PC-3 (cell line): ENCODE results near the gene NANOGP8. TPM values are rescaled to one million over a fixed set of nuclear protein-coding genes. Genes with fewer than 3 reads are reported as not detected.

Experiments used
- ATAC-seq: fragments of 200-7000 bp; cut with Tn5 transposase; 2 replicates; pipeline ENCODE4 v1.9.1; 2020; ENCODE audit warnings: mild to moderate bottlenecking, moderate library complexity
- BruUV-seq: library from RNA; stranded (reverse); fragments of 400-500 nt; replicated peaks from 2 replicates; lab custom pipeline; 2021; lab: Mats Ljungman, UMichigan
- CTCF ChIA-PET: fragments of 300-600 bp; sonication (Branson Sonifier 250); formaldehyde crosslinking; loops from one replicate; lab custom pipeline; 2022; ENCODE audit warnings: antibody characterized with exemption; lab: Charles Lee
- POLR2A ChIA-PET: fragments of 300-600 bp; sonication (Branson Sonifier 250); formaldehyde crosslinking; loops from one replicate; lab custom pipeline; 2022; ENCODE audit warnings: antibody characterized with exemption; ENCODE audit not compliant: unreplicated experiment; lab: Charles Lee
- DNase-seq: peaks from one replicate; pipeline ENCODE4 v3.0.0-alpha.2; 2015
- H2AFZ ChIP-seq: fragments of 300-600 bp; sonication (generic); 2 replicates; pipeline ENCODE4 v1.6.0; 2016; ENCODE audit warnings: antibody characterized with exemption, low read length
- H3F3A ChIP-seq: fragments of 300-600 bp; sonication (generic); one replicate; pipeline ENCODE4 v1.6.0; 2017; ENCODE audit warnings: antibody characterized with exemption, low read length, control low read depth, mild to moderate bottlenecking; ENCODE audit not compliant: unreplicated experiment
- H3K27ac ChIP-seq: fragments of 300-600 bp; sonication (generic); 2 replicates; pipeline ENCODE4 v1.5.1; 2016; ENCODE audit warnings: mild to moderate bottlenecking, low read length
- H3K27me3 ChIP-seq: fragments of 300-600 bp; sonication (generic); 2 replicates; pipeline ENCODE4 v1.6.1; 2016; ENCODE audit warnings: low read length, mixed read lengths
- H3K36me3 ChIP-seq: fragments of 300-600 bp; sonication (generic); 2 replicates; pipeline ENCODE4 v1.6.1; 2016; ENCODE audit warnings: low read depth, mixed run types, low read length, mixed read lengths
- H3K4me1 ChIP-seq: fragments of 300-600 bp; sonication (generic); 2 replicates; pipeline ENCODE4 v1.5.1; 2016; ENCODE audit warnings: low read length; ENCODE audit not compliant: insufficient read depth
- H3K4me2 ChIP-seq: fragments of 300-600 bp; sonication (generic); 2 replicates; pipeline ENCODE4 v1.6.0; 2016; ENCODE audit warnings: low read length
- H3K4me3 ChIP-seq: fragments of 300-600 bp; sonication (generic); 2 replicates; pipeline ENCODE4 v1.5.1; 2016; ENCODE audit warnings: mild to moderate bottlenecking, low read length, mixed read lengths
- H3K79me2 ChIP-seq: fragments of 300-600 bp; sonication (generic); 2 replicates; pipeline ENCODE4 v1.6.1; 2017; ENCODE audit warnings: low read length, mixed read lengths
- H3K9ac ChIP-seq: fragments of 300-600 bp; sonication (generic); 2 replicates; pipeline ENCODE4 v1.6.0; 2016; ENCODE audit warnings: mild to moderate bottlenecking, low read length
- H3K9me2 ChIP-seq: fragments of 300-600 bp; sonication (generic); replicated peaks from 2 replicates; pipeline ENCODE4 v1.6.1; 2016; ENCODE audit warnings: mixed run types, low read length, mixed read lengths
- H3K9me3 ChIP-seq: fragments of 300-600 bp; sonication (generic); 2 replicates; pipeline ENCODE4 v1.6.1; 2016; ENCODE audit warnings: low read length, mixed read lengths
- H4K20me1 ChIP-seq: fragments of 300-600 bp; sonication (generic); 2 replicates; pipeline ENCODE4 v1.6.1; 2016; ENCODE audit warnings: low read length, mixed read lengths
- EZH2 ChIP-seq: fragments of 300-600 bp; sonication (generic); IDR thresholded peaks from one replicate; pipeline ENCODE4 v1.6.1; 2017; ENCODE audit warnings: antibody characterized with exemption, mild to moderate bottlenecking, low read length; ENCODE audit not compliant: unreplicated experiment
- EZH2phosphoT487 ChIP-seq: fragments of 300-600 bp; sonication (generic); IDR thresholded peaks from 2 replicates; pipeline ENCODE4 v1.6.1; 2018; ENCODE audit warnings: mild to moderate bottlenecking, antibody characterized with exemption, low read length, borderline replicate concordance
- intact Hi-C: fragments of 100-400 bp; cut with micrococcal nuclease; formaldehyde crosslinking; loops from 2 replicates; pipeline ENCODE4 v1.9.0; 2023
- total RNA-seq: library from RNA; depleted of rRNA; stranded (reverse); fragments of >200 nt; gene quantifications from 2 replicates; pipeline ENCODE4 v1.2.3, GENCODE V29; 2014
- TF ChIP-seq, protein P1 (sequence below): fragments of 300-600 bp; sonication (generic); conservative IDR thresholded peaks from 2 replicates; pipeline ENCODE4 v1.5.1; 2017; ENCODE audit warnings: antibody characterized with exemption, low read depth, mild to moderate bottlenecking, low read length

NANOGP8 gene
- total RNA-seq, 1 experiment from 2014 or later = not detected

DNA sequence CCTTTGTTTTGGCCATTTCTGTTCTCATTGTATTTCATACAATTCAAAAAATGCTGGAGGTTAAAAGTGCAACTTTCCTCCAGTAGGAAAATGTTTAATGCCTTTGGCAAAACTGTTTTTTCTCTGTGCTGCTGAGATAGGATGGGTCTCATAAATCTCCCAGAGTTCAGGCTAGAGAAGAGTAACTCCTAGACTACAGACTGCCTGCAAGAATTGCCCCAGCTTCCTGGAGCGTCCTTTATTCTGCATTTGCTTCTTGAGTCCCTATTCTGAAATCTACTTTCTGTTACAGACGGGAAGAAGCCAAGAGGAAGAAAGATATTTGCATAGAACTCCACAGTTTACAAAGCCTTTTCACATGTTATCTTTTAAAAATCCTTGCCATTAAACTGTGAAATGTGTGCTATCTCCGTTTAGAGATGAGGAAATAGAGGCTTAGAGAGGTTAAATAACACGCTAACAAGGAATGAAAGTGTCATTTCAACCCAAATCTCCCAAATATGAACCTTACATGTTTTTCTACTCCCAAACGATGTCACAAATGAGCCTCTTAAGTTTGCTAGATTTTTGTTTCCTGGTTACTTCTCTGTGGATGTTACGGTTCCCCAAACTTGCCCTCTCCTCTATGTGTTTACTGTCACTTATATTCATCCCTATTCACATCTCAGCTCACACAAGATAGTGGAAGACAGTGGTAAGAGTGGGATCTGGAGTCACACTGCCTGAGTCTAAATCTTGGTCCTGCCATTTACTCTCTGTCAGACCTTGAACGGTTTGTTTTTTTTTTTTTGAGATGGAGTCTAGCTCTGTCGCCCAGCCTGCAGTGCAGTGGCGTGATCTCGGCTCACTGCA is 17.4 kb downstream of the NANOGP8 start:
- BruUV-seq = no TSS peak
- H3K4me3 ChIP-seq = no peak overlapping the region
- TF ChIP-seq EZH2phosphoT487 (no peak), EZH2 (no peak)
- TF ChIP-seq, protein P1, sequence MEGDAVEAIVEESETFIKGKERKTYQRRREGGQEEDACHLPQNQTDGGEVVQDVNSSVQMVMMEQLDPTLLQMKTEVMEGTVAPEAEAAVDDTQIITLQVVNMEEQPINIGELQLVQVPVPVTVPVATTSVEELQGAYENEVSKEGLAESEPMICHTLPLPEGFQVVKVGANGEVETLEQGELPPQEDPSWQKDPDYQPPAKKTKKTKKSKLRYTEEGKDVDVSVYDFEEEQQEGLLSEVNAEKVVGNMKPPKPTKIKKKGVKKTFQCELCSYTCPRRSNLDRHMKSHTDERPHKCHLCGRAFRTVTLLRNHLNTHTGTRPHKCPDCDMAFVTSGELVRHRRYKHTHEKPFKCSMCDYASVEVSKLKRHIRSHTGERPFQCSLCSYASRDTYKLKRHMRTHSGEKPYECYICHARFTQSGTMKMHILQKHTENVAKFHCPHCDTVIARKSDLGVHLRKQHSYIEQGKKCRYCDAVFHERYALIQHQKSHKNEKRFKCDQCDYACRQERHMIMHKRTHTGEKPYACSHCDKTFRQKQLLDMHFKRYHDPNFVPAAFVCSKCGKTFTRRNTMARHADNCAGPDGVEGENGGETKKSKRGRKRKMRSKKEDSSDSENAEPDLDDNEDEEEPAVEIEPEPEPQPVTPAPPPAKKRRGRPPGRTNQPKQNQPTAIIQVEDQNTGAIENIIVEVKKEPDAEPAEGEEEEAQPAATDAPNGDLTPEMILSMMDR = no peak
- H3F3A ChIP-seq = no peaks in the 10 kb centered on the region
- H3K36me3 ChIP-seq = no peaks in the 10 kb centered on the region
- no peak for ATAC-seq
- peak overlapping the region; percentile 56 for H2AFZ ChIP-seq
- peak overlapping the region; percentile 8; the same call in 1 of the 2 replicates for H3K4me2 ChIP-seq
- H3K27me3 ChIP-seq = no peaks in the 10 kb centered on the region
- no peaks in the 10 kb centered on the region for H3K79me2 ChIP-seq
- H3K27ac ChIP-seq = no peak overlapping the region
- intact Hi-C loops = no loop called here
- no peak overlapping the region for H3K9ac ChIP-seq
- H3K9me2 ChIP-seq = no peaks in the 10 kb centered on the region
- H4K20me1 ChIP-seq = no peaks in the 10 kb centered on the region
- ChIA-PET POLR2A (no interaction called here), CTCF (no interaction called here)
- H3K9me3 ChIP-seq = no peaks in the 10 kb centered on the region
- no peak for DNase-seq
- H3K4me1 ChIP-seq = no peaks in the 10 kb centered on the region

DNA sequence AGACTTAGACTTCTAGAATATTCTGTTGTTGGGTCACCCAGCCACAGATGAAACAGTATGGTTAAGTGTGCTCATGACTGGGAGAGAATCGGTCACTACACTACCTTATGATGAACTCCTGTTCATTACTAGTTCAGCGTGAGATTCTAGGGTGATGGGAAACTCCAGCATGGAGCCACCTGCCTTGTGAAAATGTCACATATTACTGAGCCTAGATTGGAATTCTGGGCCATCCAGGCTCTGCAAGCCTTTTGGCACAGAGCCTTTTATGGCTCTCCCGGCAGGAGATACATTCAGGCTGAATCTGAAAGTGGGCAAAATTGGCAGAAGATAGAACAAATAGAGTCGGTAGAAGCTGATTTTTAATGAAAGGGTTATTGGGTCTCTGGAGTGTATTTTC is 19.0 kb downstream of the NANOGP8 start:
- CTCF ChIA-PET = interaction anchor here (0.6 to 0.7 kb wide), 2 partner anchors 369 to 386 kb away, joined by 11 to 13 read pairs; no protein-coding TSS in a partner anchor
- no TSS peak for BruUV-seq

More for the DNA sequence above, 19.0 kb downstream of the NANOGP8 start:
- Histone ChIP-seq H3K9ac (no peak overlapping the region), H3F3A (no peaks in the 10 kb centered on the region), H2AFZ (no peak overlapping the region), H3K4me3 (no peak overlapping the region), H3K27ac (no peak overlapping the region), H3K4me2 (no peak overlapping the region), H3K9me3 (no peaks in the 10 kb centered on the region), H3K79me2 (no peaks in the 10 kb centered on the region), H3K36me3 (no peaks in the 10 kb centered on the region), H3K27me3 (no peaks in the 10 kb centered on the region), H4K20me1 (no peaks in the 10 kb centered on the region), H3K9me2 (no peaks in the 10 kb centered on the region), H3K4me1 (peaks cover 11% of the 10 kb centered on the region)
- POLR2A ChIA-PET = no interaction called here
- TF ChIP-seq EZH2 (no peak), EZH2phosphoT487 (no peak)
- TF ChIP-seq, protein P1 = no peak
- ATAC-seq (no peak), DNase-seq (no peak)
- intact Hi-C loops = no loop called here
